Testis (tissue), 3 donors: ENCODE results near the gene COL9A1. TPM values are rescaled to one million over a fixed set of nuclear protein-coding genes. Genes with fewer than 3 reads are reported as not detected.
"Not testable (repeated sequence)": the region's sequence is repeated elsewhere in the genome, so short reads cannot be mapped to it uniquely, and the experiment has no call there.

Source experiments
- DNase-seq: peaks from one replicate; pipeline ENCODE4 v3.0.0-alpha.2; 2019
- H3K27ac ChIP-seq, 2 donors: fragments of 200-600 bp; sonication (generic); one replicate each; pipeline ENCODE4 v1.5.1; 2019
- H3K27me3 ChIP-seq: fragments of 200-600 bp; sonication (generic); one replicate; pipeline ENCODE4 v1.5.1; 2019
- H3K36me3 ChIP-seq: fragments of 200-600 bp; sonication (generic); one replicate; pipeline ENCODE4 v1.5.1; 2017; ENCODE audit warnings: low read depth; ENCODE audit errors: missing control alignments
- H3K4me1 ChIP-seq: fragments of 200-600 bp; sonication (generic); one replicate; pipeline ENCODE4 v1.5.1; 2019
- H3K4me3 ChIP-seq, 2 donors: fragments of 200-600 bp; sonication (generic); one replicate each; pipeline ENCODE4 v1.5.1; 2017 to 2019
- H3K9me3 ChIP-seq: fragments of 200-600 bp; sonication (generic); one replicate; pipeline ENCODE4 v1.5.1; 2017
- CTCF ChIP-seq, 3 experiments: fragments of 450-650 bp in 2 of 3; fragments of 200-600 bp in 1 of 3; sonication (generic) in 1 of 3; IDR thresholded peaks; one replicate each; pipeline ENCODE4 v1.5.1; 2016 to 2019; ENCODE audit warnings: antibody characterized with exemption in 3 of 3, mild to moderate bottlenecking in 2 of 3, moderate library complexity in 1 of 3
- POLR2A ChIP-seq: fragments of 450-650 bp; IDR thresholded peaks from one replicate; pipeline ENCODE4 v1.6.1; 2017; ENCODE audit warnings: antibody characterized with exemption, mild to moderate bottlenecking, moderate library complexity
- WGBS, 2 donors: methylation state at CpG; one replicate each; pipeline ENCODE4 v1.1.5; 2018; 5-methylcytosine and 5-hydroxymethylcytosine counted together
- intact Hi-C: fragments of 100-400 bp; cut with DNase I; formaldehyde crosslinking; loops from one replicate; pipeline ENCODE4 v1.15.1; 2023; ENCODE audit warnings: low total_unique reads
- polyA plus RNA-seq: library from polyadenylated mRNA; stranded (reverse); fragments of 350-450 nt; fragmentation: Illumina TruSeq; extraction: RNeasy Lipid Tissue Mini Kit (QIAGEN cat#74804); gene quantifications from one replicate; pipeline ENCODE4 v1.2.3, GENCODE V29; 2014; ENCODE audit warnings: low read depth, low replicate concordance; ENCODE audit not compliant: insufficient read depth
- total RNA-seq, 2 donors: library from RNA; depleted of rRNA; stranded (reverse); fragments of >200 nt; gene quantifications; one replicate each; pipeline ENCODE4 v1.2.3, GENCODE V29; 2016

Gene COL9A1
- total and polyA plus RNA-seq, 3 donors from 2014 or later = 1.5 to 8.1 (median 1.8) TPM

DNA sequence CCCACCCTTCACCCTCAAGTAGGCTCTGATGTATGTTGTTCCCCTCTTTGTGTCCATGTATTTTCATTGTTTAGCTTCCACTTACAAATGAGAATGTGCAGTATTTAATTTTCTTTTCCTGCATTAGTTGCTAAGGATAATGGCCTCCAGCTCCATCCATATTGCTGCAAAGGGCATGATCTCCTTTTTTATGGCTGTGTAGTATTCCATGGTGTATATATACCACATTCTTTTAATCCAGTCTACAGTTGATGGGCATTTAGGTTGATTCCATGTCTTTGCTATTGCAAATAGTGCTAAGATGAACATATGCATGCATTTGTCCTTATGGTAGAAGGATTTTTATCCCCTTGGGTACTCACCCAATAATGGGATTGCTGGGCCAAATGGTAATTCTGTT, 35.9 kb upstream of the COL9A1 start:
- intact Hi-C loops = no loop called here
- H3K27me3 ChIP-seq = no peaks in the 10 kb centered on the region
- H3K4me3 ChIP-seq = no peak overlapping the region
- DNase-seq = no peak
- H3K27ac ChIP-seq = no peak overlapping the region
- no peaks in the 10 kb centered on the region for H3K4me1 ChIP-seq
- TF ChIP-seq POLR2A = no peak
- no peak for TF ChIP-seq CTCF (IDR thresholded peaks at IDR 0.05)
- no peaks in the 10 kb centered on the region for H3K9me3 ChIP-seq
- no peaks in the 10 kb centered on the region for H3K36me3 ChIP-seq

- intact Hi-C loops = no loop called here
- no peaks in the 10 kb centered on the region for H3K27me3 ChIP-seq
- H3K36me3 ChIP-seq = no peaks in the 10 kb centered on the region
- H3K4me3 ChIP-seq = no peak overlapping the region
- H3K9me3 ChIP-seq = no peaks in the 10 kb centered on the region
- H3K27ac ChIP-seq = no peak overlapping the region
- DNase-seq = no peak
- TF ChIP-seq CTCF (IDR thresholded peaks at IDR 0.05) = no peak
- no peak for TF ChIP-seq POLR2A
- 90 to 92% methylated on average over 3 of the region's 3 CpGs for WGBS, 2 donors
- no peaks in the 10 kb centered on the region for H3K4me1 ChIP-seq
Measured at GRCh38 chr6:70337743-70338105, 34.8 kb upstream of the COL9A1 start.

DNA sequence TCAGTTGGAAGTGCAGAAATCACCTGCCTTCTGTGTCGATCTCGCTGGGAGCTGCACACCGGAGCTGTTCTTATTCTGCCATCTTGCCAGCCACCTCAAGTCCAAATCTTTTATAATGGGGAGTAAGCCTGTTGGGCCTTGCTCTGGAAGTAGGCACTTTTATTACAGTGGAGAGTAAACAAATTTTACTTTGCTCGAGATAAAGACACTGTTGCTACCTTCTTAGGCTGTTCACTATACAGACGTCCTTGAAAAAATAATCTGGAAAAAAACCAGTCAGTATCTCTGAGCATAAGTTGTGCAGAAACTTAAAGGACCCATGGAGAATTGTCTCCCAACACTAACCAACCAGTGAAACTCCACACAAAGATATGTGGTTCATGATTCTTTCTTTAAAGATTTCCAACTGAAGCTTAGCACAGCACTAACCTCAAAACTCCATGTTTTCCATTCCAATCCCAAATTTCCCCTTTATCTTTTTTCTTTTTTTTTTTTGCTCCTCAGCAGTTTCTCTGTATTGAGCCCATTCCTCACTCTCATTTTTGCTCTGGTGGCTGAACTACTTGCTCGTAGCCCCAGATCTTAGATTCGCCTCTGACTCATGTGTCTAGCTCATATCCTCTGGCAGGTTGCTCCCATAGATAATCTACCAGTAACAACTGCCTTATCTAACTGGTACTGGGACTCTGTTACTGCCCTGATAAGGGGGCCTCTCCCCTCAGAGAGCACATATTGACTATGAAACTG, 34.3 kb upstream of the COL9A1 start:
- H3K27me3 ChIP-seq = no peaks in the 10 kb centered on the region
- DNase-seq = no peak
- no peak overlapping the region for H3K4me3 ChIP-seq
- intact Hi-C loops = no loop called here
- 68 to 81% methylated on average over 7 of the region's 7 CpGs for WGBS, 2 donors
- no peaks in the 10 kb centered on the region for H3K36me3 ChIP-seq
- no peaks in the 10 kb centered on the region for H3K9me3 ChIP-seq
- TF ChIP-seq POLR2A (no peak), CTCF (IDR thresholded peaks at IDR 0.05) (no peak)
- H3K27ac ChIP-seq = no peak overlapping the region
- no peaks in the 10 kb centered on the region for H3K4me1 ChIP-seq

DNA sequence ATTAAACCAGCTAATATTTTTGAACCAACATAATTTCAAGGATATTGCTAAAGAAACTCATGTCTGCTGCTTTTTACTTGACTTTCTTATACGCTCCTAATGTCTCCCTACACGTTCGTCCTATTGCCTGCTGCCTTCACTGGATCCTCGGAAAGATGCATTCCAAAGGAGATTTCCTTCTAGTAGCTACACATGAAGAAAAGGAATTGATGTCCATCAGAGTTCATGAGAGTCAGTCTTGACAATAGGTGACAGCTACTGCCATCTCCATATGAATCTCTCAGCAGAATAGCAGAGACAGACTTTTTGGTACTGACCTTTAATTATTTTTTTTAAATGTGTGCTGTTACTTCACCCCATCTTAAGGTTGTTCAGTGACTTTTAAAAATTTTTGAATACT, 24.2 kb upstream of the COL9A1 start:
- no peaks in the 10 kb centered on the region for H3K36me3 ChIP-seq
- no peaks in the 10 kb centered on the region for H3K9me3 ChIP-seq
- TF ChIP-seq CTCF (IDR thresholded peaks at IDR 0.05) (no peak), POLR2A (no peak)
- 76% methylated on average over 4 of the region's 4 CpGs for WGBS, 2 donors
- intact Hi-C loops = no loop called here
- H3K4me3 ChIP-seq = no peak overlapping the region
- DNase-seq = no peak
- H3K27ac ChIP-seq = no peak overlapping the region
- no peaks in the 10 kb centered on the region for H3K4me1 ChIP-seq
- H3K27me3 ChIP-seq = no peaks in the 10 kb centered on the region

- intact Hi-C loops = no loop called here
- Histone ChIP-seq H3K27me3 (no peaks in the 10 kb centered on the region), H3K27ac (no peak overlapping the region), H3K4me1 (no peaks in the 10 kb centered on the region), H3K9me3 (no peaks in the 10 kb centered on the region), H3K4me3 (no peak overlapping the region), H3K36me3 (no peaks in the 10 kb centered on the region)
- DNase-seq = no peak
- no peak for TF ChIP-seq POLR2A
- TF ChIP-seq CTCF (IDR thresholded peaks at IDR 0.05) = no peak
Measured at GRCh38 chr6:70325009-70325408, 22.1 kb upstream of the COL9A1 start.

DNA sequence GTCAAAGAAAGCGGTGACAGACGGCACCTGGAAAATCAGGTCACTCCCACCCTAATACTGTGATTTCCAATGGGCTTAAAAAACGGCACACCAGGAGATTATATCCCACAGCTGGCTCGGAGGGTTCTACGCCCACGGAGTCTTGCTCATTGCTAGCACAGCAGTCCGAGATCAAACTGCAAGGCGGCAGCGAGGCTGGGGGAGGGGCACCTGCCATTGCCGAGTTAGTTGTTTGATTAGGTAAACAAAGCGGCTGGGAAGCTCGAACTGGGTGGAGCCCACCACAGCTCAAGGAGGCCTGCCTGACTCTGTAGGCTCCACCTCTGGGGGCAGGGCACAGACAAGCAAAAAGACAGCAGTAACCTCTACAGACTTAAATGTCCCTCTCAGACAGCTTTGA, 14.9 kb upstream of the COL9A1 start:
- not testable (repeated sequence) for H3K4me3 ChIP-seq, H3K9me3 ChIP-seq, H3K36me3 ChIP-seq, H3K27me3 ChIP-seq, H3K4me1 ChIP-seq, DNase-seq, H3K27ac ChIP-seq
- intact Hi-C loops = loop anchor here (10.0 kb wide), 1 partner anchor 47 kb away; no protein-coding TSS in a partner anchor
- WGBS, 2 donors = 86 to 91% methylated on average over 10 to 12 of the region's 12 CpGs
